HEK293 (cell line): ENCODE results near the gene ADM.

ENCODE experiments used
- CTCF ChIP-seq: fragments of 450-650 bp; formaldehyde crosslinking; IDR thresholded peaks from 2 replicates; pipeline ENCODE4 v1.5.1; 2016; ENCODE audit warnings: missing biosample characterization, missing genetic modification characterization
- MZF1 ChIP-seq: fragments of 450-650 bp; formaldehyde crosslinking; IDR thresholded peaks from 2 replicates; pipeline ENCODE4 v1.5.1; 2017; ENCODE audit warnings: missing biosample characterization, missing genetic modification characterization, borderline replicate concordance
- OVOL3 ChIP-seq: fragments of 450-650 bp; formaldehyde crosslinking; IDR thresholded peaks from 2 replicates; pipeline ENCODE4 v1.5.1; 2016; ENCODE audit warnings: missing biosample characterization, missing genetic modification characterization
- REPIN1 ChIP-seq: fragments of 450-650 bp; formaldehyde crosslinking; IDR thresholded peaks from 2 replicates; pipeline ENCODE4 v1.5.1; 2017; ENCODE audit warnings: missing biosample characterization, missing genetic modification characterization, low read depth
- REST ChIP-seq: fragments of 450-650 bp; formaldehyde crosslinking; IDR thresholded peaks from 2 replicates; pipeline ENCODE4 v1.5.1; 2016; ENCODE audit warnings: missing biosample characterization, missing genetic modification characterization
- TSHZ1 ChIP-seq: fragments of 450-650 bp; formaldehyde crosslinking; IDR thresholded peaks from 2 replicates; pipeline ENCODE4 v1.5.1; 2016; ENCODE audit warnings: missing biosample characterization, missing genetic modification characterization, borderline replicate concordance
- ZBTB48 ChIP-seq: fragments of 450-650 bp; formaldehyde crosslinking; IDR thresholded peaks from 2 replicates; pipeline ENCODE4 v1.5.1; 2016; ENCODE audit warnings: missing biosample characterization, missing genetic modification characterization
- ZNF138 ChIP-seq: fragments of 450-650 bp; formaldehyde crosslinking; IDR thresholded peaks from 2 replicates; pipeline ENCODE4 v1.5.1; 2016; ENCODE audit warnings: missing biosample characterization, missing genetic modification characterization, borderline replicate concordance
- ZNF24 ChIP-seq: fragments of 450-650 bp; formaldehyde crosslinking; IDR thresholded peaks from 2 replicates; pipeline ENCODE4 v1.5.1; 2016; ENCODE audit warnings: missing biosample characterization, missing genetic modification characterization
- ZNF501 ChIP-seq: fragments of 450-650 bp; formaldehyde crosslinking; IDR thresholded peaks from 2 replicates; pipeline ENCODE4 v1.5.1; 2016; ENCODE audit warnings: missing biosample characterization, missing genetic modification characterization
- ZNF561 ChIP-seq: fragments of 450-650 bp; IDR thresholded peaks from 2 replicates; pipeline ENCODE4 v1.5.1; 2018; ENCODE audit warnings: missing biosample characterization, missing genetic modification characterization, borderline replicate concordance
- ZNF585B ChIP-seq: fragments of 450-650 bp; formaldehyde crosslinking; IDR thresholded peaks from 2 replicates; pipeline ENCODE4 v1.5.1; 2016; ENCODE audit warnings: missing biosample characterization, missing genetic modification characterization
- ZNF639 ChIP-seq: fragments of 450-650 bp; formaldehyde crosslinking; IDR thresholded peaks from 2 replicates; pipeline ENCODE4 v1.5.1; 2016; ENCODE audit warnings: missing biosample characterization, missing genetic modification characterization
- ZSCAN16 ChIP-seq: fragments of 450-650 bp; formaldehyde crosslinking; IDR thresholded peaks from 2 replicates; pipeline ENCODE4 v1.5.1; 2016; ENCODE audit warnings: missing biosample characterization, missing genetic modification characterization

- no peak for TF ChIP-seq CTCF
- no peak for TF ChIP-seq ZSCAN16 (tag by site-specific recombination)
- no peak for TF ChIP-seq ZNF24 (tag by site-specific recombination)
- no peak for TF ChIP-seq ZNF138 (tag by site-specific recombination)
- no peak for TF ChIP-seq ZNF585B (tag by site-specific recombination)
- TF ChIP-seq TSHZ1 (tag by site-specific recombination) = no peak
- no peak for TF ChIP-seq MZF1
- no peak for TF ChIP-seq ZBTB48 (tag by site-specific recombination)
- no peak for TF ChIP-seq OVOL3 (tag by site-specific recombination)
- no peak for TF ChIP-seq REST (tag by site-specific recombination)
- no peak for TF ChIP-seq REPIN1 (tag by site-specific recombination)
- no peak for TF ChIP-seq ZNF561 (tag by site-specific recombination)
- no peak for TF ChIP-seq ZNF501
- TF ChIP-seq ZNF639 = no peak
Observed at GRCh38 chr11:10301656-10302358, 3.1 kb upstream of the ADM start.
